HepG2 (cell line): Measurements from ENCODE around the gene TAF6. TPM values are rescaled to one million over a fixed set of nuclear protein-coding genes. Genes with fewer than 3 reads are reported as not detected.

Experiments
- IRF2 ChIP-seq: IDR thresholded peaks from 2 replicates; pipeline ENCODE4 v1.6.1; 2018; ENCODE audit warnings: missing genetic modification reagents, missing compliant biosample characterization
- ZBTB25 ChIP-seq: IDR thresholded peaks from 2 replicates; pipeline ENCODE4 v1.6.1; 2018; ENCODE audit warnings: missing genetic modification reagents
- ZFY ChIP-seq: sonication (generic); formaldehyde crosslinking; IDR thresholded peaks from 2 replicates; pipeline ENCODE4 v1.4.0; 2020; ENCODE audit warnings: missing genetic modification reagents
- ZNF496 ChIP-seq: sonication (generic); formaldehyde crosslinking; IDR thresholded peaks from 2 replicates; pipeline ENCODE4 v1.8.1; 2023; ENCODE audit warnings: mild to moderate bottlenecking, moderate library complexity, missing genetic modification reagents; ENCODE audit not compliant: insufficient replicate concordance
- ZNF784 ChIP-seq: sonication (generic); formaldehyde crosslinking; IDR thresholded peaks from 2 replicates; pipeline ENCODE4 v1.5.1; 2020; ENCODE audit warnings: missing genetic modification reagents, mild to moderate bottlenecking, borderline replicate concordance
- polyA plus RNA-seq, 8 experiments: library from polyadenylated mRNA; depleted of rRNA in 3 of 8; stranded (reverse) in 7 of 8; unstranded in 1 of 8; fragments of >200 nt; fragmentation: Illumina TruSeq in 4 of 8; extraction: Trizol in 4 of 8; gene quantifications; 2 replicates each; pipeline versions ENCODE4 v1.2.1 to v1.2.3, GENCODE V29; 2011 to 2016; ENCODE audit warnings: low read depth in 4 of 8, missing spikeins in 1 of 8, mixed read lengths in 1 of 8; ENCODE audit not compliant: insufficient read depth in 1 of 8
- total RNA-seq, 5 experiments: library from RNA; depleted of rRNA; stranded (reverse); fragments of >200 nt; fragmentation: Illumina TruSeq; extraction: Trizol; gene quantifications; 2 replicates each; pipeline ENCODE4 v1.2.3, GENCODE V29; 2016; ENCODE audit warnings: low read depth in 1 of 5
- TF ChIP-seq, protein P1 (sequence below): sonication (generic); formaldehyde crosslinking; IDR thresholded peaks from 2 replicates; pipeline ENCODE4 v1.4.0; 2020; ENCODE audit warnings: mild to moderate bottlenecking, missing genetic modification reagents, borderline replicate concordance
- TF ChIP-seq, protein P2 (sequence below): IDR thresholded peaks from 2 replicates; pipeline ENCODE4 v1.6.1; 2016; ENCODE audit warnings: missing compliant biosample characterization, missing genetic modification reagents, borderline replicate concordance
- TF ChIP-seq, protein P3 (sequence below), 2 experiments: fragments of 450-650 bp in 1 of 2; sonication (generic) in 1 of 2; formaldehyde crosslinking in 1 of 2; IDR thresholded peaks; 2 replicates each; pipeline versions ENCODE4 v1.6.1 to v1.8.0; 2016 to 2022; ENCODE audit warnings: antibody characterized with exemption in 1 of 2, mild to moderate bottlenecking in 1 of 2, missing genetic modification reagents in 1 of 2

TAF6 gene
- total and polyA plus RNA-seq, 2 of the 13 experiments (the other 11 are each of a cell fraction or from before 2014, with no cell fraction given), result 12.9 to 18.8 TPM

DNA sequence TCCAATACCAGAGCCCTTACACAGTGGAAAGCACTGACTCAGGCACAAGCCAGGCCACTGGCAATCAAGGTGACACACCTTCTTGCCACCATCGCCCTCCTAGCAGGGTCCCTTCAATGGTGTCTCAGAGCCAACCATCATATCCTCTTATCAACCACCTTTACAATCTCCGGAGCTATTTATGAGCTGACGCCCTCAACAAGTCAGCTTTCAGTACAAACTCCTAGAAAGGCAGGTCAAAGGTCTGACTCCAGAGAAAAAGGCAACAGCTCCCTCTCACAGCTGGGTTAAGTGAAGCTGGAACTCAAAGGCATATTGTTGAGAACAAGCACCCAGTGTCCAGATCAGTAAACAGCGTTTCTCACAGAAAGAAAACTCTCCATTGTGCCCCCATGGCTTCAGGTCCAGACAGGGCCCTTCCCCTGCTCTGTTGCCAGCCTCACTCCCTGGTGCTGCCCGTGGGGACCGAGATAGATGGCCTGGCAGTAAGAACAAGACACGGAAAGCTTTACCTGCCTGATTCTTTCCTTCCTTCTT, 40.1 kb downstream of the TAF6 start (continued):
- TF ChIP-seq ZNF496 (CRISPR knock-in tag) (no peak), ZBTB25 (CRISPR knock-in tag) (peak; percentile 42; the same call in 1 of the 2 replicates), ZNF784 (CRISPR knock-in tag) (0 out of 2 replicates have a peak, but pooled peaks have one; percentile 60), IRF2 (CRISPR knock-in tag) (peak; percentile 28; the same call in 1 of the 2 replicates), ZFY (CRISPR knock-in tag) (peak; percentile 45; the same call in 1 of the 2 replicates)
- TF ChIP-seq, protein P1, sequence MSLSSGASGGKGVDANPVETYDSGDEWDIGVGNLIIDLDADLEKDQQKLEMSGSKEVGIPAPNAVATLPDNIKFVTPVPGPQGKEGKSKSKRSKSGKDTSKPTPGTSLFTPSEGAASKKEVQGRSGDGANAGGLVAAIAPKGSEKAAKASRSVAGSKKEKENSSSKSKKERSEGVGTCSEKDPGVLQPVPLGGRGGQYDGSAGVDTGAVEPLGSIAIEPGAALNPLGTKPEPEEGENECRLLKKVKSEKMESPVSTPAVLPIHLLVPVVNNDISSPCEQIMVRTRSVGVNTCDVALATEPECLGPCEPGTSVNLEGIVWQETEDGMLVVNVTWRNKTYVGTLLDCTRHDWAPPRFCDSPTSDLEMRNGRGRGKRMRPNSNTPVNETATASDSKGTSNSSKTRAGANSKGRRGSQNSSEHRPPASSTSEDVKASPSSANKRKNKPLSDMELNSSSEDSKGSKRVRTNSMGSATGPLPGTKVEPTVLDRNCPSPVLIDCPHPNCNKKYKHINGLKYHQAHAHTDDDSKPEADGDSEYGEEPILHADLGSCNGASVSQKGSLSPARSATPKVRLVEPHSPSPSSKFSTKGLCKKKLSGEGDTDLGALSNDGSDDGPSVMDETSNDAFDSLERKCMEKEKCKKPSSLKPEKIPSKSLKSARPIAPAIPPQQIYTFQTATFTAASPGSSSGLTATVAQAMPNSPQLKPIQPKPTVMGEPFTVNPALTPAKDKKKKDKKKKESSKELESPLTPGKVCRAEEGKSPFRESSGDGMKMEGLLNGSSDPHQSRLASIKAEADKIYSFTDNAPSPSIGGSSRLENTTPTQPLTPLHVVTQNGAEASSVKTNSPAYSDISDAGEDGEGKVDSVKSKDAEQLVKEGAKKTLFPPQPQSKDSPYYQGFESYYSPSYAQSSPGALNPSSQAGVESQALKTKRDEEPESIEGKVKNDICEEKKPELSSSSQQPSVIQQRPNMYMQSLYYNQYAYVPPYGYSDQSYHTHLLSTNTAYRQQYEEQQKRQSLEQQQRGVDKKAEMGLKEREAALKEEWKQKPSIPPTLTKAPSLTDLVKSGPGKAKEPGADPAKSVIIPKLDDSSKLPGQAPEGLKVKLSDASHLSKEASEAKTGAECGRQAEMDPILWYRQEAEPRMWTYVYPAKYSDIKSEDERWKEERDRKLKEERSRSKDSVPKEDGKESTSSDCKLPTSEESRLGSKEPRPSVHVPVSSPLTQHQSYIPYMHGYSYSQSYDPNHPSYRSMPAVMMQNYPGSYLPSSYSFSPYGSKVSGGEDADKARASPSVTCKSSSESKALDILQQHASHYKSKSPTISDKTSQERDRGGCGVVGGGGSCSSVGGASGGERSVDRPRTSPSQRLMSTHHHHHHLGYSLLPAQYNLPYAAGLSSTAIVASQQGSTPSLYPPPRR (CRISPR knock-in tag), result peak; percentile 71; the same call in 1 of the 2 replicates
- TF ChIP-seq, protein P2, sequence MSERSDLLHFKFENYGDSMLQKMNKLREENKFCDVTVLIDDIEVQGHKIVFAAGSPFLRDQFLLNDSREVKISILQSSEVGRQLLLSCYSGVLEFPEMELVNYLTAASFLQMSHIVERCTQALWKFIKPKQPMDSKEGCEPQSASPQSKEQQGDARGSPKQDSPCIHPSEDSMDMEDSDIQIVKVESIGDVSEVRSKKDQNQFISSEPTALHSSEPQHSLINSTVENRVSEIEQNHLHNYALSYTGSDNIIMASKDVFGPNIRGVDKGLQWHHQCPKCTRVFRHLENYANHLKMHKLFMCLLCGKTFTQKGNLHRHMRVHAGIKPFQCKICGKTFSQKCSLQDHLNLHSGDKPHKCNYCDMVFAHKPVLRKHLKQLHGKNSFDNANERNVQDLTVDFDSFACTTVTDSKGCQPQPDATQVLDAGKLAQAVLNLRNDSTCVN (CRISPR knock-in tag), result peak; percentile 97
- TF ChIP-seq, protein P3, sequence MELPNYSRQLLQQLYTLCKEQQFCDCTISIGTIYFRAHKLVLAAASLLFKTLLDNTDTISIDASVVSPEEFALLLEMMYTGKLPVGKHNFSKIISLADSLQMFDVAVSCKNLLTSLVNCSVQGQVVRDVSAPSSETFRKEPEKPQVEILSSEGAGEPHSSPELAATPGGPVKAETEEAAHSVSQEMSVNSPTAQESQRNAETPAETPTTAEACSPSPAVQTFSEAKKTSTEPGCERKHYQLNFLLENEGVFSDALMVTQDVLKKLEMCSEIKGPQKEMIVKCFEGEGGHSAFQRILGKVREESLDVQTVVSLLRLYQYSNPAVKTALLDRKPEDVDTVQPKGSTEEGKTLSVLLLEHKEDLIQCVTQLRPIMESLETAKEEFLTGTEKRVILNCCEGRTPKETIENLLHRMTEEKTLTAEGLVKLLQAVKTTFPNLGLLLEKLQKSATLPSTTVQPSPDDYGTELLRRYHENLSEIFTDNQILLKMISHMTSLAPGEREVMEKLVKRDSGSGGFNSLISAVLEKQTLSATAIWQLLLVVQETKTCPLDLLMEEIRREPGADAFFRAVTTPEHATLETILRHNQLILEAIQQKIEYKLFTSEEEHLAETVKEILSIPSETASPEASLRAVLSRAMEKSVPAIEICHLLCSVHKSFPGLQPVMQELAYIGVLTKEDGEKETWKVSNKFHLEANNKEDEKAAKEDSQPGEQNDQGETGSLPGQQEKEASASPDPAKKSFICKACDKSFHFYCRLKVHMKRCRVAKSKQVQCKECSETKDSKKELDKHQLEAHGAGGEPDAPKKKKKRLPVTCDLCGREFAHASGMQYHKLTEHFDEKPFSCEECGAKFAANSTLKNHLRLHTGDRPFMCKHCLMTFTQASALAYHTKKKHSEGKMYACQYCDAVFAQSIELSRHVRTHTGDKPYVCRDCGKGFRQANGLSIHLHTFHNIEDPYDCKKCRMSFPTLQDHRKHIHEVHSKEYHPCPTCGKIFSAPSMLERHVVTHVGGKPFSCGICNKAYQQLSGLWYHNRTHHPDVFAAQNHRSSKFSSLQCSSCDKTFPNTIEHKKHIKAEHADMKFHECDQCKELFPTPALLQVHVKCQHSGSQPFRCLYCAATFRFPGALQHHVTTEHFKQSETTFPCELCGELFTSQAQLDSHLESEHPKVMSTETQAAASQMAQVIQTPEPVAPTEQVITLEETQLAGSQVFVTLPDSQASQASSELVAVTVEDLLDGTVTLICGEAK (IDR thresholded peaks at IDR 0.05), result no peak
- TF ChIP-seq, protein P3 (CRISPR knock-in tag; IDR thresholded peaks at IDR 0.05), result no peak
